Sigmoid colon (tissue), 4 donors: ENCODE results near the gene SCYGR4.

ENCODE experiments used
- POLR2A ChIP-seq, 2 donors: fragments of 450-650 bp; IDR thresholded peaks; one replicate each; pipeline ENCODE4 v1.6.1; 2016; ENCODE audit warnings: antibody characterized with exemption in 2 of 2, mild to moderate bottlenecking in 2 of 2, moderate library complexity in 2 of 2
- POLR2AphosphoS5 ChIP-seq, 4 donors: sonication (generic); formaldehyde crosslinking; IDR thresholded peaks; one replicate each; pipeline ENCODE4 v1.6.1; 2017; ENCODE audit warnings: antibody characterized with exemption in 4 of 4
- TF ChIP-seq, protein P1 (sequence below), 4 experiments: fragments of 450-650 bp in 3 of 4; fragments of 200-600 bp in 1 of 4; IDR thresholded peaks; one replicate each; pipeline ENCODE4 v1.5.1; 2016 to 2019; ENCODE audit warnings: antibody characterized with exemption in 4 of 4, mild to moderate bottlenecking in 3 of 4, moderate library complexity in 2 of 4

DNA sequence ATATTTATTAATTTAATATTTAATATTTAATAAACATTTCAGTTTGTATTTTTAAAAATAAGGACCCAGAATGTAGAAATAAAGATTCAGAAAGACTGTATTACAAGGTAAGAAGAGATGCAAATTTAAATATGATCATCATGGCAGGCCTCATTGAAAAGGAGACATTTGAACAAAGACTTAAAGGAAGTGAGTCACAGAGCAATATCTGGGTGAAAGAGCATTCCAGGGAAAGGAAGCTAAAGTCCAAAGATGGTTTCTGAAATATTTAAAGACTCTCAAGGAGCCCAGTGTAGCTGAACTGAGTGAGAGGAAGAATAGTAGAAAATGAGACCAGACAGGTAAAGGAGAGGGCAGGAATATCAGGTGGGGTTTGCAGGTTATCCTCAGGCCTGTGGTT lies 5.9 kb downstream of the SCYGR4 start:
- TF ChIP-seq, protein P1, sequence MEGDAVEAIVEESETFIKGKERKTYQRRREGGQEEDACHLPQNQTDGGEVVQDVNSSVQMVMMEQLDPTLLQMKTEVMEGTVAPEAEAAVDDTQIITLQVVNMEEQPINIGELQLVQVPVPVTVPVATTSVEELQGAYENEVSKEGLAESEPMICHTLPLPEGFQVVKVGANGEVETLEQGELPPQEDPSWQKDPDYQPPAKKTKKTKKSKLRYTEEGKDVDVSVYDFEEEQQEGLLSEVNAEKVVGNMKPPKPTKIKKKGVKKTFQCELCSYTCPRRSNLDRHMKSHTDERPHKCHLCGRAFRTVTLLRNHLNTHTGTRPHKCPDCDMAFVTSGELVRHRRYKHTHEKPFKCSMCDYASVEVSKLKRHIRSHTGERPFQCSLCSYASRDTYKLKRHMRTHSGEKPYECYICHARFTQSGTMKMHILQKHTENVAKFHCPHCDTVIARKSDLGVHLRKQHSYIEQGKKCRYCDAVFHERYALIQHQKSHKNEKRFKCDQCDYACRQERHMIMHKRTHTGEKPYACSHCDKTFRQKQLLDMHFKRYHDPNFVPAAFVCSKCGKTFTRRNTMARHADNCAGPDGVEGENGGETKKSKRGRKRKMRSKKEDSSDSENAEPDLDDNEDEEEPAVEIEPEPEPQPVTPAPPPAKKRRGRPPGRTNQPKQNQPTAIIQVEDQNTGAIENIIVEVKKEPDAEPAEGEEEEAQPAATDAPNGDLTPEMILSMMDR (IDR thresholded peaks at IDR 0.05), result no peak
- no peak for TF ChIP-seq POLR2A (IDR thresholded peaks at IDR 0.05)
- no peak for TF ChIP-seq POLR2AphosphoS5 (IDR thresholded peaks at IDR 0.05)
